ENCODE measurements around the gene PRRC1.
"Not testable (repeated sequence)": the region's sequence is repeated elsewhere in the genome, so short reads cannot be mapped to it uniquely, and the experiment has no call there.

PRRC1 gene

DNA sequence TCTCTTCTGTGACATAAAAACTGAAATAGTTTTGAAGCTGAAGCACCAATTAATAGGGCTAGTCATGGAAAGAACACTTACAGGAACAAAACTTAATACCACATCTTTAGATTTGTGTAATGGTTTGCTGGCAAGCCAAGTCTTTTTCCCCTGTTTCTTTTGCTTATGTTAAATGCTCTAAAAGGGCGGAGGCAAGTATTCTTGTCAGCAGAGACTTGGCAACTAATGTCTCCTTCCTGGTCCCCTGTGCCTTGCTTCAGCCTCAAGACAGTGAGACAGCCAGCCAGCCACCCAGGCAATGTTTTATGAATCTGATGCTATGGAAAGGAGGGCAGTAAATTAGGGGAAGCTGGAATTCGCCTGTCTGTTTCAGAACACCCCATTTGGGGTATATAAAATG is 45.7 kb downstream of the PRRC1 start:
- no peak overlapping the region for H3K4me3 Mint-ChIP-seq
- no peak for DNase-seq
- H3K27me3 Mint-ChIP-seq (ENCODE audit: low read depth, poor library complexity), result no peaks in the 10 kb centered on the region
- no peak for TF ChIP-seq CTCF (IDR thresholded peaks at IDR 0.05)
- peaks cover 3% of the 10 kb centered on the region for H3K9me3 Mint-ChIP-seq
- H3K36me3 Mint-ChIP-seq (ENCODE audit: low read depth), result peaks cover 12% of the 10 kb centered on the region
- H3K4me1 Mint-ChIP-seq, result peaks cover 10% of the 10 kb centered on the region
- H3K27ac Mint-ChIP-seq, result no peak overlapping the region

DNA sequence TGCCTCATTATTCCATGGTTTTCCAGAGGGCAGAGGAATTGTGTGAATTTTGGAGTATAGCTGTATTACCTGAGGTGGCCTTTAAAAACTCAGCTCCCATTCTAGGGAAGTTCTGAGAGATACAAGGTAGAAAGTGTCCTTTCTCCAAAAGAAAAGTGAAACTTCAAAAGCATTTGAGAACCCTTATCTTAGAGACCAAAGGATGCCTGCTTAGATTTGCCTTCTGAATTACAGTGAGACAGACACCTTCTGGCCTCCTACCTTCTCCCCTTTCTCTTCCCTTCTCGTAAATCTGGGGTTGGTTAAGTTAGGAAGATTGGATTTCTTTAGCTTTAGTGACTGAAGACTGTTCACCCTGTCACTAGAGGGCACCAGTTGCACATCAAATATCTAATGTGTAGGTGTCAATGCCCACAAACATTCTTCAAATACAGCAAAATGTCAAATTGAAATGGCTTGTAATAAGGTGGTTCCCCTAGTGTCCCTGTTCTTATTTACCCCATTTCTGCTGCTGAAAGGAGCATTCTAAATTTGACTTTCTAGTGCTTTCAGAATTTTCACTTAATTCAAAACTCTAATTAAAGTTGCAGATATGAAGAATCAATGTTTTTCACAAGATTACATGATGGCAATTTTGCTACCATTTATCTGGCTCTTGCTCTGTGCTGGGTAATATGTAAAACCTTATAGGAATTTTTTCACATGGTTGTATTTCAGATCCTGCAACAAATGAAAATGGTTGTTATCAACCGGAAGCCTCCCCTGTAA is 46.7 kb downstream of the PRRC1 start:
- peaks cover 4% of the 10 kb centered on the region for H3K36me3 Mint-ChIP-seq (ENCODE audit: low read depth)
- H3K27me3 Mint-ChIP-seq (ENCODE audit: low read depth, poor library complexity), result no peaks in the 10 kb centered on the region
- H3K4me3 Mint-ChIP-seq, result no peak overlapping the region
- peaks cover 8% of the 10 kb centered on the region for H3K9me3 Mint-ChIP-seq
- DNase-seq, result peak; percentile 52
- TF ChIP-seq CTCF (IDR thresholded peaks at IDR 0.05), result peak; percentile 72
- H3K27ac Mint-ChIP-seq, result no peak overlapping the region
- H3K4me1 Mint-ChIP-seq, result peaks cover 5% of the 10 kb centered on the region

DNA sequence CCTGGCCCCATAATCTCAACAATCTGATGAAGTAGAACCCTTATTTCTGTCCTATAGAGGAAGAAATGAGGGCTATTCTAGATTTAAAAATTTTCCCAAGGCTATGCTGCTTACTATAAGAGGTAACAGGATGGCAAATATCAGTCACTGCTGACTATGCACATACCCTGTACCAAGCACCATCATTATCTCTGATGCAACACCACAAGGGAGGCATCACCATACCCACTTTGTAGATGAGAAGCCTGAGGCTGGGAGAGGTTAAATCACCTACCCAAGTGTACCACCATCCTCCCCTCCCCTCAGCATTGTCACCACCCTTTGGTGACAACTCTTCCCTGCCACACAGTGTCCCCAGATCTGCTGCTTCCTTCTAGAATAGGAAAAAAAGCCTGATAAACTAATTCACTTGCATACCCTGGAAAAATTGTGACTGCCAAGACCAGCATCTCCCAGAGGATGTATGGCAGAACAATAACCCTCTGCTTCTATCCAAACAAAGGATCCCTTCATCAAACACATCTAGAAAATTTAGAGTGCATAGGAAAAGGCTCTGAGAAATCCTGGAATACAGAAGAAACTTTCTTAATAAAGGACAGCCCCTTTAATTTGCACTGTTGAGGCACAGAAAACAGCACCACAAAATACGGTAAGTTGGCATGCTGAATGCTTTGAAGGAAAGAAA is 48.3 kb downstream of the PRRC1 start:
- H3K4me3 Mint-ChIP-seq, result no peak overlapping the region
- peaks cover 16% of the 10 kb centered on the region for H3K9me3 Mint-ChIP-seq
- no peak overlapping the region for H3K27ac Mint-ChIP-seq
- TF ChIP-seq CTCF (IDR thresholded peaks at IDR 0.05), result no peak
- DNase-seq, result no peak
- H3K36me3 Mint-ChIP-seq (ENCODE audit: low read depth), result no peaks in the 10 kb centered on the region
- peaks cover 10% of the 10 kb centered on the region for H3K4me1 Mint-ChIP-seq
- peaks cover 2% of the 10 kb centered on the region for H3K27me3 Mint-ChIP-seq (ENCODE audit: low read depth, poor library complexity)

GRCh38 chr5:127567026-127567768 is 49.8 kb downstream of the PRRC1 start:
- no peak overlapping the region for H3K4me3 Mint-ChIP-seq
- no peaks in the 10 kb centered on the region for H3K36me3 Mint-ChIP-seq (ENCODE audit: low read depth)
- peaks cover 2% of the 10 kb centered on the region for H3K27me3 Mint-ChIP-seq (ENCODE audit: low read depth, poor library complexity)
- no peak for TF ChIP-seq CTCF (IDR thresholded peaks at IDR 0.05)
- peaks cover 19% of the 10 kb centered on the region for H3K4me1 Mint-ChIP-seq
- no peak overlapping the region for H3K27ac Mint-ChIP-seq
- DNase-seq, result no peak
- peaks cover 16% of the 10 kb centered on the region for H3K9me3 Mint-ChIP-seq

DNA sequence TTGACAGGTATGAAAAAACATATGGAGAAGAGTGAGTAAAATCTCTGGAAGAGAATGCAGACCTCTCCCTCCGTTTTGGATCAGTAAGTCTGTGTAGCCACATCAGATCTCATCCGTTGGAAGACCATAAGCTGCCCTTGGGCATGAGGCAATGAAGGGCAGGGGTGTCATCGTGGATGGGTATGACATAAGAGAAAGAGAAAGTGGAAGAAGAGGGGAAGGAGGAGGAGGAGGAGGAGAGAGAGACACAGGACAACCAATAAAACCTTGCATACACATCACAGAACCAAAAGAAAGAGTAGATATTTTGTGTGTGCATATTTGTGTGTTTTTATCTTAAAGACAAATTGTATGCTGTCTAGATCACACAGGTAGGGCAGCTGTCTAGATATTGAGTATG is 50.7 kb downstream of the PRRC1 start:
- DNase-seq, result no peak
- Mint-ChIP-seq H3K9me3 (peaks cover 20% of the 10 kb centered on the region), H3K27ac (no peak overlapping the region), H3K4me1 (peaks cover 22% of the 10 kb centered on the region), H3K4me3 (no peak overlapping the region), H3K27me3 (ENCODE audit: low read depth, poor library complexity) (peaks cover 2% of the 10 kb centered on the region), H3K36me3 (ENCODE audit: low read depth) (no peaks in the 10 kb centered on the region)
- no peak for TF ChIP-seq CTCF (IDR thresholded peaks at IDR 0.05)

GRCh38 chr5:127569471-127569870 is 52.0 kb downstream of the PRRC1 start:
- Mint-ChIP-seq H3K9me3 (peaks cover 33% of the 10 kb centered on the region), H3K4me1 (peaks cover 22% of the 10 kb centered on the region)
- not testable (repeated sequence) for DNase-seq; H3K4me3 Mint-ChIP-seq; H3K27ac Mint-ChIP-seq; H3K27me3 Mint-ChIP-seq (ENCODE audit: low read depth, poor library complexity); H3K36me3 Mint-ChIP-seq (ENCODE audit: low read depth)

All from nephron progenitor cell (in vitro differentiated cells).